HEK293 (cell line): ENCODE results near the gene AQP1.

Experiments
- CTCF ChIA-PET: fragments of 350-600 bp; formaldehyde crosslinking; extraction: SDS; loops from one replicate; lab custom pipeline; 2021; ENCODE audit warnings: antibody characterized with exemption; lab: Yijun Ruan, JAX
- POLR2A ChIA-PET: fragments of 300-600 bp; formaldehyde crosslinking; extraction: SDS; loops from one replicate; lab custom pipeline; 2020; ENCODE audit warnings: antibody characterized with exemption, inconsistent platforms; lab: Yijun Ruan, JAX
- H3K27ac ChIP-seq: fragments of 200-500 bp; sonication (Bioruptor generic); 2 replicates; pipeline ENCODE4 v1.5.1; 2014; ENCODE audit warnings: low read depth, low read length, control low read depth, inconsistent platforms; ENCODE audit errors: extremely low read depth
- H3K36me3 ChIP-seq, 2 experiments: fragments of 200-500 bp in 1 of 2; sonication (Bioruptor generic) in 1 of 2; 1 replicate in 1 of 2; 2 replicates in 1 of 2; pipeline ENCODE4 v1.5.1; 2014 to 2017; ENCODE audit warnings: inconsistent platforms in 2 of 2, low read length in 2 of 2; ENCODE audit not compliant: control insufficient read depth in 2 of 2, insufficient read depth in 1 of 2
- H3K4me1 ChIP-seq: fragments of 200-500 bp; sonication (Bioruptor generic); 2 replicates; pipeline ENCODE4 v1.5.1; 2014; ENCODE audit warnings: mild to moderate bottlenecking, low read length, inconsistent platforms; ENCODE audit not compliant: control insufficient read depth, insufficient read depth
- H3K4me3 ChIP-seq: 2 replicates; pipeline ENCODE4 v1.5.1; 2011; ENCODE audit warnings: low read depth, mild to moderate bottlenecking, control low read depth, low read length, moderate library complexity
- H3K9me3 ChIP-seq: fragments of 200-500 bp; sonication (Bioruptor generic); 2 replicates; pipeline ENCODE4 v1.5.1; 2014; ENCODE audit warnings: low read depth, low read length, inconsistent platforms; ENCODE audit not compliant: control insufficient read depth, insufficient read depth
- MYNN ChIP-seq: fragments of 450-650 bp; formaldehyde crosslinking; IDR thresholded peaks from 2 replicates; pipeline ENCODE4 v1.5.1; 2016; ENCODE audit warnings: missing biosample characterization, missing genetic modification characterization, borderline replicate concordance
- RBAK ChIP-seq: fragments of 450-650 bp; formaldehyde crosslinking; IDR thresholded peaks from 2 replicates; pipeline ENCODE4 v1.5.1; 2016; ENCODE audit warnings: missing biosample characterization, missing genetic modification characterization
- REPIN1 ChIP-seq: fragments of 450-650 bp; formaldehyde crosslinking; IDR thresholded peaks from 2 replicates; pipeline ENCODE4 v1.5.1; 2017; ENCODE audit warnings: missing biosample characterization, missing genetic modification characterization, low read depth
- SALL2 ChIP-seq: fragments of 450-650 bp; formaldehyde crosslinking; IDR thresholded peaks from 2 replicates; pipeline ENCODE4 v1.5.0; 2017; ENCODE audit warnings: missing biosample characterization, mild to moderate bottlenecking, missing genetic modification characterization, borderline replicate concordance
- ZBTB10 ChIP-seq: fragments of 450-650 bp; formaldehyde crosslinking; IDR thresholded peaks from 2 replicates; pipeline ENCODE4 v1.5.1; 2016; ENCODE audit warnings: missing biosample characterization, missing genetic modification characterization
- ZBTB21 ChIP-seq: fragments of 450-650 bp; formaldehyde crosslinking; IDR thresholded peaks from 2 replicates; pipeline ENCODE4 v1.5.1; 2017; ENCODE audit warnings: missing biosample characterization, missing genetic modification characterization
- ZEB2 ChIP-seq: fragments of 450-650 bp; formaldehyde crosslinking; IDR thresholded peaks from 2 replicates; pipeline ENCODE4 v1.5.1; 2016; ENCODE audit warnings: missing biosample characterization, missing genetic modification characterization
- ZNF112 ChIP-seq: fragments of 450-650 bp; formaldehyde crosslinking; IDR thresholded peaks from 2 replicates; pipeline ENCODE4 v1.5.0; 2017; ENCODE audit warnings: missing biosample characterization, missing genetic modification characterization
- ZNF169 ChIP-seq: fragments of 450-650 bp; formaldehyde crosslinking; IDR thresholded peaks from 2 replicates; pipeline ENCODE4 v1.5.1; 2016; ENCODE audit warnings: missing biosample characterization, missing genetic modification characterization
- ZNF302 ChIP-seq: fragments of 450-650 bp; formaldehyde crosslinking; IDR thresholded peaks from 2 replicates; pipeline ENCODE4 v1.5.1; 2016; ENCODE audit warnings: missing biosample characterization, missing genetic modification characterization, low read depth
- ZNF324 ChIP-seq: fragments of 450-650 bp; formaldehyde crosslinking; IDR thresholded peaks from 2 replicates; pipeline ENCODE4 v1.5.1; 2016; ENCODE audit warnings: missing biosample characterization, missing genetic modification characterization
- ZNF544 ChIP-seq: fragments of 450-650 bp; formaldehyde crosslinking; IDR thresholded peaks from 2 replicates; pipeline ENCODE4 v1.5.0; 2017; ENCODE audit warnings: missing biosample characterization, missing genetic modification characterization
- ZNF654 ChIP-seq: fragments of 450-650 bp; formaldehyde crosslinking; IDR thresholded peaks from 2 replicates; pipeline ENCODE4 v1.5.1; 2016; ENCODE audit warnings: low read depth, missing biosample characterization, missing genetic modification characterization
- TF ChIP-seq, protein P1 (sequence below): fragments of 450-650 bp; formaldehyde crosslinking; IDR thresholded peaks from 2 replicates; pipeline ENCODE4 v1.5.1; 2016; ENCODE audit warnings: missing biosample characterization, missing genetic modification characterization
- TF ChIP-seq, protein P2 (sequence below): fragments of 450-650 bp; formaldehyde crosslinking; IDR thresholded peaks from 2 replicates; pipeline ENCODE4 v1.5.1; 2016; ENCODE audit warnings: missing biosample characterization, missing genetic modification characterization
- TF ChIP-seq, protein P3 (sequence below): fragments of 450-650 bp; formaldehyde crosslinking; conservative IDR thresholded peaks from 2 replicates; pipeline ENCODE4 v1.5.1; 2016; ENCODE audit warnings: low read depth, missing biosample characterization, missing genetic modification characterization

The AQP1 gene

GRCh38 chr7:30921540-30922401 lies 10.1 kb downstream of the AQP1 start (continued):
- TF ChIP-seq ZNF544 (tag by site-specific recombination) = no peak
- no peak for TF ChIP-seq ZNF654 (tag by site-specific recombination)
- TF ChIP-seq, protein P1, sequence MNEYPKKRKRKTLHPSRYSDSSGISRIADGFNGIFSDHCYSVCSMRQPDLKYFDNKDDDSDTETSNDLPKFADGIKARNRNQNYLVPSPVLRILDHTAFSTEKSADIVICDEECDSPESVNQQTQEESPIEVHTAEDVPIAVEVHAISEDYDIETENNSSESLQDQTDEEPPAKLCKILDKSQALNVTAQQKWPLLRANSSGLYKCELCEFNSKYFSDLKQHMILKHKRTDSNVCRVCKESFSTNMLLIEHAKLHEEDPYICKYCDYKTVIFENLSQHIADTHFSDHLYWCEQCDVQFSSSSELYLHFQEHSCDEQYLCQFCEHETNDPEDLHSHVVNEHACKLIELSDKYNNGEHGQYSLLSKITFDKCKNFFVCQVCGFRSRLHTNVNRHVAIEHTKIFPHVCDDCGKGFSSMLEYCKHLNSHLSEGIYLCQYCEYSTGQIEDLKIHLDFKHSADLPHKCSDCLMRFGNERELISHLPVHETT (tag by site-specific recombination) = no peak
- TF ChIP-seq ZBTB10 (tag by site-specific recombination) = no peak
- TF ChIP-seq, all 188 proteins: peak for 0

GRCh38 chr7:30922596-30922995 lies 10.9 kb downstream of the AQP1 start:
- no peaks in the 10 kb centered on the region for H3K9me3 ChIP-seq
- no peak overlapping the region for H3K27ac ChIP-seq
- H3K4me3 ChIP-seq = no peak overlapping the region
- H3K4me1 ChIP-seq = no peaks in the 10 kb centered on the region
- TF ChIP-seq ZEB2 (tag by site-specific recombination) (no peak), RBAK (no peak), REPIN1 (tag by site-specific recombination) (no peak), MYNN (tag by site-specific recombination) (no peak), SALL2 (tag by site-specific recombination) (no peak), ZNF112 (tag by site-specific recombination) (no peak), ZBTB21 (tag by site-specific recombination) (no peak), ZNF169 (tag by site-specific recombination) (no peak), ZNF302 (no peak), ZNF324 (no peak)
- TF ChIP-seq, protein P2, sequence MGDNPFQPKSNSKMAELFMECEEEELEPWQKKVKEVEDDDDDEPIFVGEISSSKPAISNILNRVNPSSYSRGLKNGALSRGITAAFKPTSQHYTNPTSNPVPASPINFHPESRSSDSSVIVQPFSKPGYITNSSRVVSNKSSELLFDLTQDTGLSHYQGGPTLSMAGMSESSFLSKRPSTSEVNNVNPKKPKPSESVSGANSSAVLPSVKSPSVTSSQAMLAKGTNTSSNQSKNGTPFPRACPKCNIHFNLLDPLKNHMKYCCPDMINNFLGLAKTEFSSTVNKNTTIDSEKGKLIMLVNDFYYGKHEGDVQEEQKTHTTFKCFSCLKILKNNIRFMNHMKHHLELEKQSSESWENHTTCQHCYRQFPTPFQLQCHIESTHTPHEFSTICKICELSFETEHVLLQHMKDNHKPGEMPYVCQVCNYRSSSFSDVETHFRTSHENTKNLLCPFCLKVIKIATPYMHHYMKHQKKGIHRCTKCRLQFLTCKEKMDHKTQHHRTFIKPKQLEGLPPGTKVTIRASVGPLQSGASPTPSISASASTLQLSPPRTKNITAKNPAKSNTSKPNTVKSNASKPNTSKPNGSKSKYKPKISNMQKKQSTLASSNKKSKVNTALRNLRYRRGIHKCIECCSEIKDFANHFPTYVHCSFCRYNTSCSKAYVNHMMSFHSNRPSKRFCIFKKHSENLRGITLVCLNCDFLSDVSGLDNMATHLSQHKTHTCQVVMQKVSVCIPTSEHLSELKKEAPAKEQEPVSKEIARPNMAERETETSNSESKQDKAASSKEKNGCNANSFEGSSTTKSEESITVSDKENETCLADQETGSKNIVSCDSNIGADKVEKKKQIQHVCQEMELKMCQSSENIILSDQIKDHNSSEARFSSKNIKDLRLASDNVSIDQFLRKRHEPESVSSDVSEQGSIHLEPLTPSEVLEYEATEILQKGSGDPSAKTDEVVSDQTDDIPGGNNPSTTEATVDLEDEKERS = no peak
- TF ChIP-seq, protein P3, sequence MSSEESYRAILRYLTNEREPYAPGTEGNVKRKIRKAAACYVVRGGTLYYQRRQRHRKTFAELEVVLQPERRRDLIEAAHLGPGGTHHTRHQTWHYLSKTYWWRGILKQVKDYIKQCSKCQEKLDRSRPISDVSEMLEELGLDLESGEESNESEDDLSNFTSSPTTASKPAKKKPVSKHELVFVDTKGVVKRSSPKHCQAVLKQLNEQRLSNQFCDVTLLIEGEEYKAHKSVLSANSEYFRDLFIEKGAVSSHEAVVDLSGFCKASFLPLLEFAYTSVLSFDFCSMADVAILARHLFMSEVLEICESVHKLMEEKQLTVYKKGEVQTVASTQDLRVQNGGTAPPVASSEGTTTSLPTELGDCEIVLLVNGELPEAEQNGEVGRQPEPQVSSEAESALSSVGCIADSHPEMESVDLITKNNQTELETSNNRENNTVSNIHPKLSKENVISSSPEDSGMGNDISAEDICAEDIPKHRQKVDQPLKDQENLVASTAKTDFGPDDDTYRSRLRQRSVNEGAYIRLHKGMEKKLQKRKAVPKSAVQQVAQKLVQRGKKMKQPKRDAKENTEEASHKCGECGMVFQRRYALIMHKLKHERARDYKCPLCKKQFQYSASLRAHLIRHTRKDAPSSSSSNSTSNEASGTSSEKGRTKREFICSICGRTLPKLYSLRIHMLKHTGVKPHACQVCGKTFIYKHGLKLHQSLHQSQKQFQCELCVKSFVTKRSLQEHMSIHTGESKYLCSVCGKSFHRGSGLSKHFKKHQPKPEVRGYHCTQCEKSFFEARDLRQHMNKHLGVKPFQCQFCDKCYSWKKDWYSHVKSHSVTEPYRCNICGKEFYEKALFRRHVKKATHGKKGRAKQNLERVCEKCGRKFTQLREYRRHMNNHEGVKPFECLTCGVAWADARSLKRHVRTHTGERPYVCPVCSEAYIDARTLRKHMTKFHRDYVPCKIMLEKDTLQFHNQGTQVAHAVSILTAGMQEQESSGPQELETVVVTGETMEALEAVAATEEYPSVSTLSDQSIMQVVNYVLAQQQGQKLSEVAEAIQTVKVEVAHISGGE (tag by site-specific recombination) = no peak
- ChIA-PET CTCF (interaction anchor here (0.7 to 1.8 kb wide), 2 partner anchors 16 to 849 kb away, joined by 3 to 7 read pairs; no protein-coding TSS in a partner anchor), POLR2A (no interaction called here)
- H3K36me3 ChIP-seq = no peaks in the 10 kb centered on the region
